Mucosa of descending colon (tissue), 3 donors: ENCODE results near the gene OBSL1. TPM values are rescaled to one million over a fixed set of nuclear protein-coding genes. Genes with fewer than 3 reads are reported as not detected.

ENCODE experiments used
- ATAC-seq: fragments of 200-7000 bp; cut with Tn5 transposase; one replicate; pipeline ENCODE4 v1.9.1; 2020; ENCODE audit warnings: mild to moderate bottlenecking, moderate library complexity
- DNase-seq, 3 donors: peaks; one replicate each; pipeline ENCODE4 v3.0.0-alpha.2; 2020
- H3K36me3 ChIP-seq: fragments of 200-600 bp; one replicate; pipeline ENCODE4 v1.8.0; 2021; ENCODE audit warnings: low read depth, mild to moderate bottlenecking
- H3K4me1 ChIP-seq: fragments of 200-600 bp; one replicate; pipeline ENCODE4 v1.8.0; 2021; ENCODE audit warnings: low read depth, mild to moderate bottlenecking
- H3K4me3 ChIP-seq: fragments of 200-600 bp; one replicate; pipeline ENCODE4 v1.8.0; 2021; ENCODE audit warnings: mild to moderate bottlenecking
- H3K9me3 ChIP-seq: fragments of 200-600 bp; one replicate; pipeline ENCODE4 v1.8.0; 2021; ENCODE audit warnings: mild to moderate bottlenecking
- CTCF ChIP-seq: fragments of 200-600 bp; IDR thresholded peaks from one replicate; pipeline ENCODE4 v1.8.0; 2022; ENCODE audit warnings: antibody characterized with exemption, mild to moderate bottlenecking
- intact Hi-C, 2 donors: fragments of 100-400 bp; cut with DNase I in 1 of 2; cut with micrococcal nuclease in 1 of 2; formaldehyde crosslinking; loops; one replicate each; pipeline versions ENCODE4 v1.11.0 to v1.11.1; 2022; cut with DNase I, micrococcal nuclease
- total RNA-seq, 3 donors: library from RNA; stranded (reverse); fragmentation: NEBNext Ultra II Directional in 2 of 3; extraction: Animal tissue kit (Norgen Biotek cat#: 25700) in 2 of 3; gene quantifications; one replicate each; pipeline versions ENCODE4 v1.2.1 to v1.2.4, GENCODE V29; 2021 to 2023
- donor health status: DM: no; HTN: no; CAD: no; lungs with moderate emphysema.
- donor health status: DM: no; HTN: no; CAD: no.
- donor health status: DM: no; HTN: yes; CAD: no.

OBSL1 gene
- total RNA-seq, 3 donors from 2014 or later: 7.6 to 53.0 (median 12.6) TPM

DNA sequence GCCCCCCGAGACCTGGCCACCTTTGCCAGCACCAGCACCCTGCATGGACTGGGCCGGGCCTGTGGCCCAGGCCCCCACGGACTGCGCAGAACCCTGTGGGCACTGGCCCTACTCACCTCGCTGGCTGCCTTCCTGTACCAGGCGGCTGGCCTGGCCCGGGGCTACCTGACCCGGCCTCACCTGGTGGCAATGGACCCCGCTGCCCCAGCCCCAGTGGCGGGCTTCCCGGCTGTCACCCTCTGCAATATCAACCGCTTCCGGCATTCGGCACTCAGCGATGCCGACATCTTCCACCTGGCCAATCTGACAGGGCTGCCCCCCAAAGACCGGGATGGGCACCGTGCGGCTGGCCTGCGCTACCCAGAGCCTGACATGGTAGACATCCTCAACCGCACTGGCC lies 56.5 kb downstream of the OBSL1 start:
- DNase-seq (peak in 1 of 3 donors; percentile 49), ATAC-seq (no peak)
- H3K4me1 ChIP-seq: peaks cover 8% of the 10 kb centered on the region
- TF ChIP-seq CTCF: no peak
- intact Hi-C loops: no loop called here
- H3K9me3 ChIP-seq: no peaks in the 10 kb centered on the region
- no peak overlapping the region for H3K4me3 ChIP-seq
- no peaks in the 10 kb centered on the region for H3K36me3 ChIP-seq

GRCh38 chr2:219514196-219514761 lies 57.1 kb downstream of the OBSL1 start, which contains the start of gene ASIC4:
Gene ASIC4 (plus strand): TSS chr2:219514482. CDS start chr2:219514725, 243 bp downstream.
- Histone ChIP-seq H3K9me3 (no peaks in the 10 kb centered on the region), H3K36me3 (no peaks in the 10 kb centered on the region), H3K4me3 (no peak within 1 kb of the TSS), H3K4me1 (peaks cover 12% of the 10 kb centered on the region)
- peak in 1 of 3 donors; percentile 46 for DNase-seq
- peak; percentile 2 for ATAC-seq
- intact Hi-C loops: no loop called here
- no peak for TF ChIP-seq CTCF

- TF ChIP-seq CTCF: no peak
- intact Hi-C loops: no loop called here
- no peak for ATAC-seq
Observed at GRCh38 chr2:219513787-219514186, 57.6 kb downstream of the OBSL1 start.

GRCh38 chr2:219512524-219513216 lies 58.7 kb downstream of the OBSL1 start:
- intact Hi-C loops: no loop called here
- ATAC-seq (no peak), DNase-seq (peak in 1 of 3 donors; percentile 26)
- no peaks in the 10 kb centered on the region for H3K9me3 ChIP-seq
- TF ChIP-seq CTCF: no peak
- H3K4me3 ChIP-seq: no peak overlapping the region
- peaks cover 14% of the 10 kb centered on the region for H3K4me1 ChIP-seq
- no peaks in the 10 kb centered on the region for H3K36me3 ChIP-seq

More at GRCh38 chr2:219513787-219514186, 57.6 kb downstream of the OBSL1 start:
- peaks cover 14% of the 10 kb centered on the region for H3K4me1 ChIP-seq
- H3K4me3 ChIP-seq: no peak overlapping the region
- H3K9me3 ChIP-seq: no peaks in the 10 kb centered on the region
- no peaks in the 10 kb centered on the region for H3K36me3 ChIP-seq
- DNase-seq: no peak

DNA sequence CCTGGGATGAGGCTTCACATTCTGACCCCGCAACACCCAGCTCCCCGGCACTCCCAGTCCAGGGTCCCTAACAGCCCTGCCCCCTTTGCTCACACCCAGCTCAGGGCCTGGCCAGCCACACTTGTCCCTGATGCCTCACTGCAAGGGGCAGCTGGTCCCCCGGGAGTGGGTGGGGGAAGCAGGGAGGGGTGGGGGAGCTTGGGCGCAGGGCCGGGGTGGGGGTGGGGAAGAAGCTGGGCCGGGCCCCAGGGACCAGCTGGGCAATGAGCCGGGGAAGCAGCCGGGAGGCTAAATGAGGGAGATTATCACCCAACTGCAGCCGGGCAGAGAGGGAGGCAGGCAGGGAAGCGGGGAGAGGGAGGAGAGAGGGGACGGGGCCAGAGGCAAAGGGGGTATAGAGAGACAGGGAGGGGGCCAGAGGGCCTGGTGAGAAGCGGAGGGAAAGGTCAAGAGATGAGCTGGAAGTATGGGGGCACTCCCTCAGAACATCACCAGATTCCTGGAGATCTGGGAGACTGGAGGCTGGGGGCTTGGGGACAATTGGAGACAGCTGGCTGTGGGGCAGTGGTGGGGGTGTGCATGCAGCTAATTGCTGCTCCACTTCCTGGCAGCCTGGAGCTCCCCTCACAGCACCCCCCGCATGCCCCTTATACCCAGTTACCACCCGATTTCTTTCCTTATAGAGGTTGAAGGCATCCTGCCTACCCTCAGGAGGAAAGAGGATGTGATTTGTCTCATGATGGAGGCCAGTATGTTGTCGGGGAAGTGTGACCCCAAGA lies 59.6 kb downstream of the OBSL1 start:
- intact Hi-C loops: no loop called here
- no peaks in the 10 kb centered on the region for H3K36me3 ChIP-seq
- no peak for ATAC-seq
- peaks cover 14% of the 10 kb centered on the region for H3K4me1 ChIP-seq
- H3K4me3 ChIP-seq: no peak overlapping the region
- DNase-seq: peak in 1 of 3 donors; percentile 36
- no peaks in the 10 kb centered on the region for H3K9me3 ChIP-seq
- no peak for TF ChIP-seq CTCF
